ENCODE results near the gene SDHAF2. TPM values are rescaled to one million over a fixed set of nuclear protein-coding genes. Genes with fewer than 3 reads are reported as not detected.

SDHAF2 gene
- total RNA-seq, 2 donors from 2014 or later = 24.6 to 59.4 TPM

DNA sequence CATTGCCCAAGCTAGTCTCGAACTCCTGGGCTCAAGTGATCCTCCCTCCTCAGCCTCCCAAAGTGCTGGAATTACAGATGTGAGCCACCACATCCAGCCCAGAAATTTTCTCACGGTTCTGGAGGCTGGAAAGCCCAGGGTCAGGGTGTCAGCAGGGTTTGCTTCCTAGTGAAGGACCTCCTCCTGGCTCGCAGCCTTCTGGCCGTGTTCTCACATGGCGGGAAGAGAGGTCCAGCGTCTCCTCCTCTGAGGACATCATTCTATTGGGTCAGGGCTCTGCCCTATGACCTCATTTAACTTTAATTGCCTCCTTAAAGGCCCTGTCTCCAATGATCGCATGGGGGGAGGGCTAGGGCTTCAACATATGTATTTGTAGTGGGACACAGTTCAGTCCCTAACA lies 38.1 kb downstream of the SDHAF2 start:
- no peaks in the 10 kb centered on the region for H3K9me3 ChIP-seq
- H3K36me3 ChIP-seq = no peaks in the 10 kb centered on the region
- no peak overlapping the region for H3K27ac ChIP-seq
- H3K27me3 ChIP-seq (replicated peaks; ENCODE audit: insufficient read depth) = no peaks in the 10 kb centered on the region
- intact Hi-C loops (cut with DNase I) = no loop called here
- TF ChIP-seq POLR2A (IDR thresholded peaks at IDR 0.05) (no peak), CTCF (IDR thresholded peaks at IDR 0.05) (no peak), POLR2AphosphoS5 (IDR thresholded peaks at IDR 0.05) (no peak)
- H3K4me1 ChIP-seq (replicated peaks) = peaks cover 2% of the 10 kb centered on the region
- DNase-seq (ENCODE audit: low spot score) = no peak
- WGBS = 70% methylated on average over 7 of the region's 7 CpGs
- H3K4me3 ChIP-seq = no peak overlapping the region

DNA sequence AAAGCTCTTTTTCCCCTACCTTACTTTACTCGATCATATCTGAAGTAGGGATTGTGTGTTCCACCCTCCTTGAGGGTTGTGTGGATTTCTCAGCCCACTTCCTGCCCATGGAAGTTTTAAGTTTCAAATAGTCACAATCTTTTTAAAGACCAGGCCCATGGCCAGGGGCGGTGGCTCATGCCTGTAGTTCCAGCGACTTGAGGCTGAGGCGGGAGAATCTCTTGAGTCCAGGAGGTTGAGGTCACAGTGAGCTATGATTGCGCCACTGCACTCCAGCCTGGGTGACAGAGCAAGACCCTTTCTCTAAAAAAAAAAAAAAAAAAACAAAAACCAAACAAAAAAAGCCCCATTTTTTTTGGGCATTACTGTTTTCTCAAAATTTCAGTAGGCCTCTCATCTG lies 42.4 kb downstream of the SDHAF2 start:
- WGBS = 58% methylated on average over 5 of the region's 5 CpGs
- TF ChIP-seq POLR2A (IDR thresholded peaks at IDR 0.05) (no peak), POLR2AphosphoS5 (IDR thresholded peaks at IDR 0.05) (no peak), CTCF (IDR thresholded peaks at IDR 0.05) (no peak)
- Histone ChIP-seq H3K27ac (peak overlapping the region in 1 of 2 donors; percentile 37), H3K4me1 (replicated peaks) (peaks cover 2% of the 10 kb centered on the region), H3K4me3 (no peak overlapping the region), H3K27me3 (replicated peaks; ENCODE audit: insufficient read depth) (no peaks in the 10 kb centered on the region), H3K36me3 (no peaks in the 10 kb centered on the region), H3K9me3 (no peaks in the 10 kb centered on the region)
- intact Hi-C loops (cut with DNase I) = loop anchor here (10.0 kb wide), 2 partner anchors 163 to 263 kb away; no protein-coding TSS in a partner anchor
- no peak for DNase-seq (ENCODE audit: low spot score)

DNA sequence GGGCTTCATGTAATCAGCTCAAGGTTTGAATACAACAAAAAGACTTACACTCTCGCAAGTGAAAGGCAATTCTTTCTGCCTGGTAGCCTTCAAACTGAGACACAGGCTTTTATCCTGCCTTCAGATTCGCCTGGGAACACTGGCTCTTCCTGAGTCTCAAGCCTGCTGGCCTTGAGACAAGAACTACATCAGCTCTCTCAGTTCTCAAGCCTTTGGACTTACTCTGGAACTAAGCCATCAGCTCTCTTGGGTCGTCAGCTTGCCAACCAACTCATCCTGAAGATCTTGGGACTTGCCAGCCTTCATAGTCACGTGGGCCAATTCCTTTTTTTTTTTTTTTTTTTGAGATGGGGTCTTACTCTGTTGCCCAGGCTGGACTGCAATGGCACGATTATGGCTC lies 42.9 kb downstream of the SDHAF2 start:
- Histone ChIP-seq H3K4me1 (replicated peaks) (peaks cover 2% of the 10 kb centered on the region), H3K36me3 (no peaks in the 10 kb centered on the region), H3K27ac (peak overlapping the region in 1 of 2 donors; percentile 37), H3K9me3 (no peaks in the 10 kb centered on the region), H3K27me3 (replicated peaks; ENCODE audit: insufficient read depth) (no peaks in the 10 kb centered on the region), H3K4me3 (no peak overlapping the region)
- peak; percentile 30 for DNase-seq (ENCODE audit: low spot score)
- 53% methylated on average over 5 of the region's 5 CpGs for WGBS
- no peak for TF ChIP-seq POLR2A (IDR thresholded peaks at IDR 0.05)
- no peak for TF ChIP-seq CTCF (IDR thresholded peaks at IDR 0.05)
- TF ChIP-seq POLR2AphosphoS5 (IDR thresholded peaks at IDR 0.05) = peak; percentile 45
- intact Hi-C loops (cut with DNase I) = loop anchor here (10.0 kb wide), 2 partner anchors 162 to 262 kb away; no protein-coding TSS in a partner anchor

DNA sequence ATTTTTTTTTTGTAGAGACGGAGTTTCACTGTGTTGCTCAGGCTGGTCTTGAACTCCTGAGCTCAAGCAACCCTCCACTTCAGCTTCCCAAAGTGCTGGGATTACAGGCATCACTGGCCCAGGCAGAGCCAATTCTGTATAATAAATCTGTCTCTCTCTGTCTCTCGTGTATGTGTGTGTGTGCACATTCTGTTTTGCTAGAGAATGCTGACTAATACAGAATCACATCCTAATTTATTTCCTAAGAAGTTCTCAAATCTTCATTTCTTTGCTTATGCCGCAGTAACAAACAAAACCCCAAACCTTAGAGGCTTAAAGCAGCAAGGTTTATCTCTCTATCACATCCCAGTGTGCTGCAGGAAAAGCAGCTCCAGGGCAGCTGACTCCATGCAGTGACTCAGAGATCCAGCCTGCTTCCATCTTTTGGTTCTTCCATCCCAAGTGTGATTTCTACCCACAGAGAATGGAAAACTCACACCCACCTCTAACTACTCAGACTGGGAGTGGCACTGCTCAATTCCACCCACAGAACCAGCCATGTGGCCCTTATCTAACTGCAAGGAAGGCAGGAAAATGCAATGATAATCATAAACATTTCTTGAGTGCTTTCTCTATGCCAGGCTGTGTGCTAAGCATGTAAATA lies 43.6 kb downstream of the SDHAF2 start:
- no peak overlapping the region for H3K4me3 ChIP-seq
- 79% methylated on average over 3 of the region's 3 CpGs for WGBS
- no peak overlapping the region for H3K27ac ChIP-seq
- peaks cover 2% of the 10 kb centered on the region for H3K4me1 ChIP-seq (replicated peaks)
- H3K36me3 ChIP-seq = no peaks in the 10 kb centered on the region
- intact Hi-C loops (cut with DNase I) = loop anchor here (10.0 kb wide), 2 partner anchors 161 to 261 kb away; no protein-coding TSS in a partner anchor
- TF ChIP-seq POLR2A (IDR thresholded peaks at IDR 0.05) (no peak), CTCF (IDR thresholded peaks at IDR 0.05) (no peak), POLR2AphosphoS5 (IDR thresholded peaks at IDR 0.05) (no peak)
- no peaks in the 10 kb centered on the region for H3K27me3 ChIP-seq (replicated peaks; ENCODE audit: insufficient read depth)
- DNase-seq (ENCODE audit: low spot score) = no peak
- H3K9me3 ChIP-seq = no peaks in the 10 kb centered on the region
